HG03064 (cell line): Measurements from ENCODE around the gene PEF1.

Experiments used
- ATAC-seq: cut with Tn5 transposase; IDR thresholded peaks from one replicate; pipeline ENCODE4 v1.9.1; 2021; ENCODE audit warnings: low read depth; ENCODE audit not compliant: unreplicated experiment

Gene PEF1

DNA sequence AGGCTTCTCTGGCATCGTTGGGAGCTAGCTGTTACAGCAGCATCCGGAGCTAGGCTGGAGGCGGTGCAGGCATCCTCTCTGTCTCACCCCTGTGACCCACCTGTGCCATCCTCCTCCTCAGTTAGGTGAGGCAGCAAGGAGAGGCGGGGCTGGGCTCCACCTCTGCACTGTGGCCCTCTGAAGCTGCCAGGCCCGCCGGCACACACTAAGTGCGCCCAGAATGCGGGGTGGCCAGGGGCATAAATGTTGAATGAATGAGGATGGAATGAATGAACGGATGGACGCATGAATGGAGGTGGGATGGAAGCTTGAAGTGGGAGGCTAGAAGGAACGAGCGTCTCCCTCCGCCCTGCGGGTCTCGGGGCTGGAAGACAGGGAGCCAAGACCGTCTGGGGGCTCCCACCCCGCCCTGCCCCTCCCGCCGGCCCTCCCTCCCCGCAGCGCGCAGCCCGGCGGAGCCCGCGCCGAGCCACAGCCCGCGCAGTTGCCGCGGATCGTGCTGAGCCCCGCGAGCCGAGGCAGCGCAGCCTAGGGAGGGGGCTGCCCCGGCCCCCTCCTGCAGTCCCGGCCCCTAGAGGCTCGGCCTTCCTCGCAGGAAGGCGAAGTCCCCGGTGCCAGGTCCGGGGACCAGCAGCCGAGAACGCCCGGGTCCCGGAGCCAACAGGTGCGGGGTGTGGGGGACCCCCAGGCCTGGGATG lies 27.3 kb downstream of the PEF1 start, which contains the start of gene HCRTR1:
Gene HCRTR1 (plus strand): TSS at position 472 of the 698 bp plus-strand sequence. CDS start 1,504 bp downstream, outside the sequence.
- no peak for ATAC-seq

DNA sequence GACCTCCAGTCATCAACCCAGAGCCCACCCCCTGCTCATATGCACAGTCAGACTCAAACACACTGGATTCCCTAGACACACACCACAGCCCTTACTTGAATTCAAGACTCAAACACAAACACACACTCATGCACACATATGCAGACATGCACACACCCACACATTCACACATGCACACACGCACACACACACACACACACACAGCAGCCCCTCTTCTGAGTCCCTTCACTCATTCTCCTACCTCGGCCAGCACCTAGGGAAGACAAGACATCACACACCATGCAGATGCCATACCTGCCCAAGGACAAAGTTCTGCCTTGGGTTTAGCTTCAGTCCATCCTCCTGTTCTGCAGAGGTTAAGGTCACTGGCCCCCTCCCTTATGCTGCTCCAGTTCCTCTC lies 28.7 kb downstream of the PEF1 start:
- ATAC-seq = no peak

DNA sequence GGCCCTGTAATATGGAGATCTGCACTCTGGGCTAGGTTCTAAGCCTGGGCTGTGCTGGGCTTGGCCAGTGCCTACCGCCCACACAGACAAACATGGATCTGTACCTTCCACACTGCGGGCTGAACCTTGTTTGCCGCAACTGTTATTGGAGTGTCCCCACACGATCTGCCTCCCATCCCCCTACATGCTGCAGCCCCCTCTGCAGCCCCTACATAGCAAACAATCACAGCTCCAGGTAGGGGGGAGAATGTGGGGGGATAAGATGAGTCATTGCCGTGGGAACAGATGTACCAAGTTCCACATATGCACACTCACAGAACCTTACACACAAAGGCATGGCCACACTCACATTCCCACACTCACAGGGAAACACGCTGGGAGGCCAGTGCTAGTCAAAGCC lies 29.3 kb downstream of the PEF1 start:
- ATAC-seq = no peak

DNA sequence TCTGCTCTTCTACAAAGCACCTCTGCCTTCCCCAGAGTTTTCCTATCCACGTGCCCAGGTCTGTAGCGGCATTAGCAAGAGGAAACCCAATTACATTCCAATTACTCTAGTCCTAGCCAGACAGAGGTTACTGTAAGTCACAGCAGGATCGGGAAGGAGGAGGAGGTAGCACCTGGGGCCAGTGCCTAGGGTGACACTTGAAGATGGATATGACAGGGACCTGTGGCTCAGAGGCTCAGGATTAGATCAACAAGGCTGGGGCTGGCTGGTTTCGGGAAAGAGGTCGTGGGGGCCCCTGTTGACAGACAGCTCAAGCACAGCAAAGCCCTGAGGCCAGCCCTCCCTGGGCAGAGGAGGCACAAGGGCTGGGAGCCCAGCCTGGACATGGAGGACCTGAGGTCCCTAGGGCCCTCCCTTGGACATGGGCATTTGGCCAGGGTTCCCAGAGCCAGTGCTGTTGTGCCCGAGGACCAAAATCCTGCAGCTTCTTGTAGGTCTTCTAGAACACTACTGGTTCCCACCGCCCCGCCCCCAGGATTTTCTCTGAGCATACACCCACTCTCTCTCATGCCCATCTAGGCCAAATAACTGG lies 30.2 kb downstream of the PEF1 start:
- ATAC-seq = no peak

DNA sequence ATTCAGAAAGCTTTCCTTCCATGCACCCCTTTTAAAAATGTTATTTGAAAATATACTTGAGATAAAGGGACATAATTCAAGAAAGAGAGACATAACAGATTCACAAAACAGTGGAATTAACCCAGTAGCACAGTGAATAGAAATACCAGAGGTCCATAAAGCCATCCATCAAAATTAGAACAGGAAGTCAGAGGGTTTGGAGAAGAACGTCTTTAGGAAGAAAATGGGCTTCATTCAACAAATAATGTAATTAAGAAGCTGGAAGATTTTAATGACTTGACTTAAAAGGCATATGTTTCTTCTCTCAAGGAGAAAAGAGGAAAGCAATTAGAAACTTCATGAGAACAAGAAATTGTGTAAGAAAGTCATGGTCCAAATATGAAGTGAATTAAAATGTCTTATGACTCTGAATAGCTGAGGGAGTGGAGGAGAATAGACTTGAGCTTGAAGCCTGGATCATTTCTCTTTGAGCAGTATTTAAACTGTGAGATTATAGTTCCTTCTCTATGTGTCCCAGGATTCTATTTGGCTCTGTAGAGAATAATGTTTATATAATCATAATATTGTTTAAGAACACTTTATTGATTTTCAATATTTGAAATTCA lies 35.1 kb downstream of the PEF1 start:
- ATAC-seq = no peak

DNA sequence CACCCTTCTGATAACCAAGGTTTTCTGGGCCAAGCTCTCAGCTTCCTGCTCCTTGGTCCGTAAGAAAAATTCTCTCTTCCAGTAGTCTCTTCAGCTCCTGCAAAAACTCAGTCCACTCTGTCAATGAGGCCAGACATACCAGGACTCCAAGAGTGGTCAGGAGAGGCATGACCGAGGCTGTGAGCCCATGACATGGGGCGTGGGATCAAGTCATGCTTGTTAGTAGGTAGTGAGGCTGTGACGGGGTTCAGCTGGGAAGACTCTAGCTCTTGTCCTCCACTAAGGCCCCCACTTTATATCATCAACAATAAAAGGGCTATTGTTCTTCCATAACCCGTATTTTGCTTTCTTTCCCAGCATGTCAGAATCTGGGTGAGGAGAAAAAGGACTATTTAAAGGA lies 37.3 kb downstream of the PEF1 start:
- no peak for ATAC-seq

DNA sequence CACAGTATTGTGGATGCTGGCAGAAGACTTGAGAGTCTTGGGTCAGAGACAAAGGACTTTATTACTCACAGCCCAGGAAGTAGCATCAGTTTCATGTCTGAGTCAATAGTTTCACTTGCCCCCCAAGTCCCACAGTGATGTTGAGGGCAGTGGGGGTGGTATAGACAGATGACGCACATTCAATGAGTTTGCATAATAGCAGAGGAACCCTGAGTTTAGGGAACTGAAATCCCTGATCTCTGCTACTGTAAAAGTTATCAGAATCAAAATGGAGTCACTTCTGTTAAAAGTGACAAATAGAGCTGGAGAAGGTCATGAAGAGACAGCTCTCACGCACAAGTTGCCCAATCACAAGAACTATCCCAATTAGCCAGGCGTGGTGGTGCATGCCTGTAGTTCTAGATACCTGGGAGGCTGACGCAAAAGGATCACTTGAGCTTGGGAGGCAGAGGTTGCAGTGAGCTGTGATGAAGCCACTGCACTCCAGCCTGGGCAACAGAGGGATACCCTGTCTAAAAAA lies 38.7 kb downstream of the PEF1 start:
- peak; percentile 92 for ATAC-seq

DNA sequence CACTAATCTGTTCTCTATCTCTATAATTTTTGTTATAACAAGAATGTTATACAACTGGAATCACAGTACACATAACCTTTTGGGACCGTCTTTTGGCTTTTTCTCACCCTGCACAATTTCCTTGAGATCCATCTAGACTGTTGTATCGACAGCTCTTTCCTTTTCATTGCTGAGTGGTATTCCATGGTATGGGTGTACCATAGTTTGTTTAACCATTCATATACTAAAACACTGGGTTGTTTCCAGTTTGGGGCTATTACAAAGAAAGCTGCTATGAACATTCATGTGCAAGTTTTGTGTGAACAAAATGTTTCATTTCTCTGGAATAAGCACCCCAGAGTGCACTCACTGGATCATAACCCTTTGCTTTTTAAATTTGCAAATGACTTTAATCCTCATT lies 42.6 kb downstream of the PEF1 start:
- ATAC-seq = no peak

DNA sequence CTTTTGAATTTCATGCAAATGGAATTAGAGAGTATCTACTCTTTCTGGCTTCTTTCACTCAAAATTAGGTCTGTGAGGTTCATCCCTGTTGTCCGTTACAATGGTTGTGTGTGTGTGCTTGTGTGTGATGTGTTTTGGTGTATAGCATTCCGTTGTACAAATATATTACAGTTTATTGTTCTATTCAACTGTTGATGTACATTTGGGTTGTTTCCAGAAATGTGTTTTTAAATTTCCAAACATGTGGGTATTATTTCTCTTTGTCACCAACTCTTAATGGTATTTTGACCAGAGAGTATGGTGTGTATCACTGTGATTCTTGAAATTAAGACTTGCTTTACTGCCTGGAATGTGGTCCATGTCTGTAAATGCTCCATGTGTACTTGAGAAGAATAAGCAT lies 44.0 kb downstream of the PEF1 start:
- no peak for ATAC-seq

DNA sequence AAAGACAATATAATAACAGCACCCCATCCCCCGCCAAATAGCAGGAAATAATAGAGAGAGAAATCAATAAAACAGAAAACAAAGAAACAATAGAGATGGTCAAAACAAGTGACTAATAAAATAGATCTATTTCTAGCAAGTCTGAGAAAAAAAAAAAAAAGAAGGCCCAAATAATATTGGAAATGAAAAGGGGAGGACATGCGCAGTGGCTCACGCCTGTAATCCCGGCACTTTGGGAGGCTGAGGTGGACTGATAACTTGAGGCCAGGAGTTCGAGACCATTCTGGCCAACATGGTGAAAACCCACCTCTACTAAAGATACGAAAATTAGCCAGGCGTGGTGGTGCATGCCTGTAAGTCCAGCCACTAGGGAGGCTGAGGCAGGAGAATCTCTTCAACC lies 45.7 kb downstream of the PEF1 start:
- ATAC-seq = no peak

DNA sequence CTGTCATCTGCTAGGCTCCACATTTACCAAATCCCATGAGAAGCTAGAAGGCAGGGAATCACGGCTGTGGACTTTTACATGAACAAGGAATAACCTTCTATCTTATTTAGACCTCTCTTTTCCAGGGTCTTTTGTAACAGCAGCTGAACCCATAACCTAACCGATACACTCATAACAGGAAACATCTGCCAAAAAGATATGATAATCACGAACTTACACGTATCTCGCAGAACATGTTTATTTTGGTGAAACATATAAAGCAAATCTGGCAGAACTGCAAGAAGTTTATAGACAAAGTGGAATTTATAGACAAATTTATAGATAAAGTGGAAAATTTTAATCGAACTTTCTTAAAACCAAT lies 48.0 kb downstream of the PEF1 start:
- no peak for ATAC-seq

DNA sequence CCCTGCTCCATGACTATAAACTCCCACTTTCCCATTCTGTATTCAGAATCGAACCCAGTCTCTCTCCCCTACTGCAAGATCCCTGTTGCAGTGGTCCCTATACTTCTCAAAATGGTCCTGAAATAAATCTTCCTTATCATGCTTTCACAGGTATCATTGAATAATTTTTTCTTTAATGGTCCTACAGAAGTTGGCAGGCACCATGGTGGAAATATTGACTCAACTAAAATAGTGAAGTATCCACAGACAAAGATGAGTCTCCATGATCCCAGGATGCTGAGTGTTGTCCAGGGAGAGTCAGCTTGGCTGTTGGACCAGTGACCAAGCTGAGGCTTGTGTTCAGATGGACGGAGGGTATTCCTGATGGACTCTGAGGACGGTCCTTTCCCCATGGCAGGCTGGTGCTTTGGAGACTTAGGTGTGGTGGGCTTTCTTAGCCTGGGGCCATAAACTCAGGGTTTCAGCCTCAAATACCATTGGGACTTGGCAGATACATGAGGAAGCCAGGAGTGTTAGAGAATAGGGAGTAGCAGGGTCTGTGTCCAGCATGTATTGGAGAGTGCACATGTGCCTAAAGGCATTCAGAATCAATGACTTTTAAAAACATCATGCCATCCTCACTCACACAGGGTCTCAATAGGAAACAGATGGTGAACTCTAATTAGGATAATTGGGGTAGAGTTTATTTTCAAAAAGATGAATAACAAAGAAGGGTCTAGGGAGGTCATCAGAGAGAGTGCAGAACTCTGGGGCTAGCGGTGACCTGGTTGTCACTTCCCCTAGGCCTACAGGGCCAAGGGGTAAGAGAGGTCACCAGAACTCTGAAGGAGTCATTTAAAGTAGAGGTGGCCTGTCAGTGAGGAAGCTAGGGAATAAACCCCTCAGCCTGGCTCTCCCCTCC lies 48.6 kb downstream of the PEF1 start:
- ATAC-seq = no peak

DNA sequence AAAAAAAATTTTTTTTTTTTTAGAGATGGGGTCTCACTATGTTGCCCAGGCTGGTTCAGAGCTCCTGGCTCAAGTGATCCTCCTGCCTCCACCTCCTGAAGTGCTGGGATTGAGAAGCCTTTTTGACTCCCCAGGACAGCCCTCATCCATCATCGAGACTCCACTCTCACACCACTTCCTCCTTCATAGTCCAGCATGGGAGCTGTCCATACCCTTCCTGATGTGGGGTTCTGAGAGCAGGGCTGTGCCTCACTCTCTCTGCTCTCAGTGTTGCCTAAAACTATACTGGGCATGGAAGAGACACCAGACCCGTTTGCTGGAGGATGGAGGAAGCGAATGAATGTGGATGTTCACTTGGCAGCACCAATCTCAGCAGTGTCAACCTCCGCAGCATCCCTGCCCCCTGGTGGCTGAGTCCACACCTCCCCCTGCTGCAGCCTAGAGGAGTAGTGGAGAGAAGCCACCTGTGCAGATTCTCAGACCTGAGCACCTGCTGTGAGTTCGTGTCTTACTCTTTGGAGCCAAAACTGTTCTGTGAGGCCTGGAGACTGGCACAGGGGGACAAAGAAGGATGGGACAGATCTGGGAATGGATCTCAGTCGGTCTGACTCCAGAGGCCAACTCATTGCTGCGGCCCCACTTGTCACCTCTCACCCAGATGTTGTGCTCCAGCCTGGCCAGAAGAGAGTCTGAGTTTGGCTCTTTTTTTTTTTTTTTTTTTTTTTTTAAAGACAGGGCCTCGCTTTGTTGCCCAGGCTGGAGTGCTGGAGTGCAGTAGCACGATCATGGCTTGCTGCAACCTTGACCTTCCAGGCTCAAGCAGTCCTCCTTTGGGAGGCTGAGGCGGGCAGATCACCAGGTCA lies 50.7 kb downstream of the PEF1 start:
- ATAC-seq = no peak

DNA sequence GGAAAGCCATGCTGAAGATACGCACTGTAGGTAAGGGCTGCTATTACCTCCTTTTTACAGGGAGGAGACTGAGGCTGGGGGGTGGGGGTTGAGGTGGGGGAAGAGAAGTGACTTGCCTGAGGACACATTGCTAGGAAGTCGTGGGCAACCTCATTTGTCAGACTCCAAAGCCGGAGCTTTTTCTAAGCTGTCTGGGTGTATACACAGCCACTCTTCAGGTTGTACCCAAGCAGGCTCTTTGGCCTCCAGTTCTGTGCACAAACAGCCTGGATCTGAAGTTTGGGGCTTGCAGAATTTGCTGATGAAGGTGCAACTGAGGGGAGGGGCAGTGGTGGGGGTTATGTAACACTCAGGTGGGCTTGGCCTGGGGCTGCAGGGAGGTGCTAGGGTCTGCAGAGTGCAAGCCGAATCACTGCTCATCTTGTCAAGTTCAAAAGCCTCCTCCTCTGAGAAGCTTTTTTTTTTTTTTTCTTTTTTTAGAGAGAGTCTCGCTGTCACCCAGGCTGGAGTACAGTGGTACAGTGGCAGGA lies 51.5 kb downstream of the PEF1 start:
- ATAC-seq = no peak

DNA sequence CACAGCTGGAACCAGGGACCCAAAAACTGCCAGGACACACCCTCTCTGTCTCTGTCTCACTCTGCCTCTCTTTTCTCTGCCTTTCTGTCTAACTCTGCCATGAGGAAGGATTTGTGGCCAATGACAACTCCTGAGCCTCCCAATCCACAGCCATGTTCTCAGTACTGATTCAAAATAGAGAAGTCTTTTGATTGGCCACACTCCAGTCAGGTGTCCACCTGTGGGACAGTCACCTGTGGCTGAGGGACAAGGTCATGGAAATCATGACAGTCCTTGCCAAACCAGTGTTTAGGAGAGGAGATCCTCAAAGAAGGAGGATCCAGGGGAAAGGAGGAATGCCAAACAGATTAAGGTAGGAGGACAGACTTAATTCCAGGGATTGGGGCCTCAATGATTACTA lies 52.5 kb downstream of the PEF1 start:
- ATAC-seq = no peak

DNA sequence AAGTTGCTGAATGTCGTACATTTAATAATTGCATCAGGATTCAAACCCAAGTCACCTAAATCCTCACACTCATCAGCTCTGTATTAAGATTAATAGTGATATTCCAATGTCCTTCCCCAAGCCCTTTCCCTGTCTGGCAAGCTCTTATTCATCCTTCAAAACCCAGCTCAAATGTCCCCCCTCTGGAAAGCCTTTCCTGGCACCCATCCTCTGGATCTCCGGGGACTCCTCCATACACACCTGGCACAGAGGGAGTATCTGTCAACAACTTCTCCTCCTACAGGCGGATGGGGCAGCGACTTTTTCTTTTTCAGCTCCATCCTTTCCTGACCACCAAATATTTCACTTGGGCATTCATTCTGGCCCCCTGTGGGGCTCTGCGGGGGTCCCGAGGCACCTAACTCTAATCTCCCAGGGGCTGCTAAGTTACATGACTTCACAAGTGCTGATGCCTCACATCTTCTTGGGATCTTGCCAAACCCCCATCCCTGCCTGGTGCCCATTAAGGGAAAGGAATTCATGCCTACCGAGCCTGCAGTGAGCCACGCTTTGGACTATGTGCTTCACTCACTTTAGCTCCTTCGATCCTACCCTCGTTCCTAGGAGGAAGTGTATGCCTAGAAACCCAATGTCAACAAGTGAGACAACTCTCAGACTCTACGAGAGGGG lies 53.1 kb downstream of the PEF1 start:
- ATAC-seq = no peak

DNA sequence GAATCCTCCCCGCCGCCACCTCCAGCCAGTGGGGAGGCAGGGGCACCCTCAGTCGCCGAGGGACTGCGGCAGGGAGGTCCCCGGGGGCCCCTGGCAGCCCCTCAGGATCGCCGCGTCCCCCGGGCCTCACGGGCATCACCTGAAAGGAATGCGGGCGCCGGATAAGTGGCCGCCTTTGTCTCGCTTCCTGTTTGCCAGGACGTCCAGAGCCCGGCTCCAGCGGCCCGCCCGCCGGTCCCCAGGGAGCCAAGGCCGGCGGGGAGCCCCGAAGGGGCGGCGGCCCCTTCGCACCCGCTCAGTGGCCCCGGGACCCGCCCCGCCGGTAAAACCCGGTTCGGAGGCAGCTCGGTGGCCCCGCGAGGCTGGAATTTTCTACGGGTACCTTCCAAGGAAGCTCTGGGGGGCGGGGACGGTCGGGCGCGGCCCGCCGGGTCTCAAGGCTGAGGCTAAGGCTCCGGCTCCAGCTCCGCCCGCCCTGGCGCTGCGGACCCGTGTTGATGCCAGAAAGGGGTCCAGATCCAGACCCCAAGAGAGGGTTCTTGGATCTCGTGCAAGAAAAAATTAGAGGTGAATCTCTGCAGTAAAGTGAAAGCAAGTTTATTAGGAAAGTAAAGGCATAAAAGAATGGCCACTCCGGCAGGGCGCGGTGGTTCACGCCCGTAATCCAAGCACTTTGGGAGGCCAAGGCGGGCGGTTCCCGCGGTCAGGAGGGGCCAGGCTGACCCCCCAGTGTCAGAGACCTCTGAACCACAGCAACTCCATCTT lies 55.7 kb downstream of the PEF1 start:
- ATAC-seq = no peak

DNA sequence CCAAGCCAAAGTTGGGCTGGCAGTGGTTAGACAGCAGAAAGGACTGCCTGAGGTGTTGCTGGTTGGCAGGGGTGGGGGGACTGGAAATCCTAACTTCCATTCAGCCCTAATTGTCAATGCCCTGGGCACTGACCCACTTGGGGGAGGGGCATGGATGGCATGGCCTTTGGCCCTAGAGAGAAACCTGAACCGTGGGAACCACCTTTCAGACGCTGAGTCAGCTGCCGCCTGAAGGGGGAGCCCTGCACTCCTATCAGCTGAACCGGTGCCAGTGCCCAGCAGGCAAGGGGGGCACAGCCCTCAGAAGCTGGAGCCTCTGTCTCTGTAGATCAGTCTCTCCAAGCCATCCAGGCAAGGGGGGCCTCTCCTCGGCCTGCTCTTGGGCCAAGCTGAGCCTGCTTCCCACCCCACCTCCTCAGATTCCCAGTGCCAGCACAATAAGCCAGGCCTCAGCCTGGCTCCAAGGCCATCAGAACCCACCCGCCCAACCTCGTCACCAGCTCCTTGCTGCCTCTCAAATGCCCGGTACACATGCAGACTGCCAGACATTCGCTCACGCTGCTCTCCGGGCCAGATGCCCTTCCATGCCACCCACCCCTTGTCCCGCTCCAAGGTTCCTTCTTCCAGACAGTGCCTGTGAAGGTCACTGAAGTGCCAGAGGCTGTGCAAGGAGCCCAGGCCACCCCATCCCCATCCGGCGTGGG lies 56.8 kb downstream of the PEF1 start:
- no peak for ATAC-seq
